Karpas-422 (cell line): ENCODE measurements around the gene USF2. TPM values are rescaled to one million over a fixed set of nuclear protein-coding genes. Genes with fewer than 3 reads are reported as not detected.

Experiments used
- DNase-seq: peaks from one replicate; pipeline ENCODE4 v3.0.0-alpha.2; 2015
- H2AFZ ChIP-seq: fragments of 200-600 bp; sonication (generic); 2 replicates; pipeline ENCODE4 v1.6.1; 2014; ENCODE audit warnings: antibody characterized with exemption, low read length, mixed read lengths
- H3K27ac ChIP-seq: fragments of 200-600 bp; sonication (generic); 2 replicates; pipeline ENCODE4 v1.5.1; 2014; ENCODE audit warnings: mild to moderate bottlenecking, low read length, moderate library complexity
- H3K27me3 ChIP-seq: fragments of 200-600 bp; sonication (generic); 2 replicates; pipeline ENCODE4 v1.6.1; 2014; ENCODE audit warnings: low read length, mixed read lengths
- H3K36me3 ChIP-seq: fragments of 200-600 bp; sonication (generic); 2 replicates; pipeline ENCODE4 v1.6.1; 2014; ENCODE audit warnings: low read length, mixed read lengths; ENCODE audit not compliant: insufficient read depth
- H3K4me1 ChIP-seq: fragments of 200-600 bp; sonication (generic); 2 replicates; pipeline ENCODE4 v1.6.1; 2014; ENCODE audit warnings: mild to moderate bottlenecking, low read length, mixed read lengths
- H3K4me2 ChIP-seq: fragments of 200-600 bp; sonication (generic); 2 replicates; pipeline ENCODE4 v1.6.1; 2014; ENCODE audit warnings: low read length, low read depth, mild to moderate bottlenecking; ENCODE audit not compliant: poor library complexity, severe bottlenecking
- H3K4me3 ChIP-seq: fragments of 200-600 bp; sonication (generic); 2 replicates; pipeline ENCODE4 v1.5.1; 2014; ENCODE audit warnings: mild to moderate bottlenecking, antibody characterized with exemption, low read length, mixed read lengths
- H3K79me2 ChIP-seq: fragments of 200-600 bp; sonication (generic); 2 replicates; pipeline ENCODE4 v1.6.1; 2014; ENCODE audit warnings: mild to moderate bottlenecking, low read length, mixed read lengths
- H3K9ac ChIP-seq: fragments of 200-600 bp; sonication (generic); 2 replicates; pipeline ENCODE4 v1.6.0; 2014; ENCODE audit warnings: low read length
- H3K9me2 ChIP-seq: fragments of 200-600 bp; sonication (generic), shearing (Covaris generic); replicated peaks from 2 replicates; pipeline ENCODE4 v1.6.0; 2014; ENCODE audit warnings: mild to moderate bottlenecking, low read length, moderate library complexity; ENCODE audit not compliant: insufficient read depth
- H3K9me3 ChIP-seq: fragments of 300-700, 200-600 bp; sonication (generic); 2 replicates; pipeline ENCODE4 v1.6.1; 2014; ENCODE audit warnings: low read length, mixed read lengths
- H4K20me1 ChIP-seq: fragments of 200-600 bp; sonication (generic); 2 replicates; pipeline ENCODE4 v1.6.1; 2014; ENCODE audit warnings: mild to moderate bottlenecking, antibody characterized with exemption, low read length, low read depth; ENCODE audit not compliant: insufficient read depth
- total RNA-seq: library from RNA; depleted of rRNA; stranded (reverse); fragments of >200 nt; shearing (Covaris generic); gene quantifications from 2 replicates; pipeline ENCODE4 v1.2.3, GENCODE V29; 2014; ENCODE audit warnings: low replicate concordance

USF2 gene
- total RNA-seq, 1 experiment from 2014 or later: 97.9 TPM

DNA sequence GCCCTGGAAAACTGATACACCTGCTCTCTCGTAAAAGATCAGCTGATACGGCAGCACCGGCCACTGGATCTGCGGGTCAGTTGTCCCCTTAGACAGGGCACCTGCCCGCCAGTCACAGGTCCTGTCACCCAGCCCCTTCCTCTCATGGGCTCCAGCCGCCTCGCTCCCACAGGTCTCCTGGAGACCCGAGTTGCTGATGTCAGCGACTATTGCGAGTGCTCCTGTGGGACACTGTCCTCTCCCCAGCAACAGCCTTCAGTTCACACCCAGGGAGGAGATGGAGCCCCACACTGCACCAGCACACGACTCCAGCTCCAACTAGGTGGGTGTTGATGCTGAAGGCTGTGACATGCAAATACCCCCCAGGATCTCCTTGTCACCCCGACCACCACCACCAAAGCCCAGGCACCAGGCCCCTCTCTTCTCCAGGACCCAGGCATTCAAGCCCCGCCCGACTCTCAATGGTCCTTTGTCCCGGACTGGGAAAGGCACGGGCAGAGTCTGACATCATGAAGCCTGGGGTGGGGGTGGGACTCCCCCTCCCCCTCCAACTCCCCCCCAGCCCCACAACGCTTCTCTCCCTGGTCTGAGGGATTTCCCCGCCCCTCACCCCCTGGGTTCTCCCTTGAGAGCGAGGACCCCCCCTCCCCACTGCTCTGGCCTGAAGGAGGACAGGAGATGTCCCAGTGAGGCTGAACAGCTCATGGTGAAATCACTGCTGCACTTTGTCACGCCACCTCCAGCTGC lies 21.8 kb downstream of the USF2 start:
- Histone ChIP-seq H3K27me3 (no peaks in the 10 kb centered on the region), H4K20me1 (no peaks in the 10 kb centered on the region), H3K36me3 (no peaks in the 10 kb centered on the region), H3K27ac (no peak overlapping the region), H2AFZ (no peak overlapping the region), H3K79me2 (no peaks in the 10 kb centered on the region), H3K4me1 (peaks cover 35% of the 10 kb centered on the region), H3K4me2 (no peak overlapping the region), H3K9ac (no peak overlapping the region), H3K4me3 (no peak overlapping the region), H3K9me3 (no peaks in the 10 kb centered on the region), H3K9me2 (no peaks in the 10 kb centered on the region)
- no peak for DNase-seq

DNA sequence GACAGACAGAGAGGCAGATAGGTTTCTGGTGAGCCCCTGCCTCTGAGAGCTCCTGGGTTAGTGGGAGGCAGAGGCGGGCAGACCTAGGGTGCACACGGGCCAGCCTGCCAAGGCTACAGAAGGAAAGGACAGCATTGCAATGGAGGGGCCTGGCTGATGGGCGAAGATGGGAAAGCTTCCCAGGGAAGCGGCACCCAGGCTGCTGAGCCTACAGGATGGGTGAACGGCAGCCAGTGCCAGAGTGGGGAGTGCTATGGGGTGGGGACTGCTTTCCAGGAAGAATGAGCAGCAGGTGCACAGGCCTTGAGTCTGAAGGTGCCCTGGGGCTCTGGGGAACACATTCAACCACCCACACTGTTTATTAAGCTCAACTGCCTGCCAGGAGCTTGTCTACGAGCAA lies 22.5 kb downstream of the USF2 start:
- H3K27me3 ChIP-seq: no peaks in the 10 kb centered on the region
- DNase-seq: no peak
- H3K4me1 ChIP-seq: peaks cover 42% of the 10 kb centered on the region
- H3K9me3 ChIP-seq: no peaks in the 10 kb centered on the region
- no peak overlapping the region for H3K4me3 ChIP-seq
- H3K9me2 ChIP-seq: no peaks in the 10 kb centered on the region
- no peak overlapping the region for H3K4me2 ChIP-seq
- no peak overlapping the region for H3K27ac ChIP-seq
- no peaks in the 10 kb centered on the region for H4K20me1 ChIP-seq
- no peaks in the 10 kb centered on the region for H3K36me3 ChIP-seq
- no peak overlapping the region for H3K9ac ChIP-seq
- no peak overlapping the region for H2AFZ ChIP-seq
- no peaks in the 10 kb centered on the region for H3K79me2 ChIP-seq

DNA sequence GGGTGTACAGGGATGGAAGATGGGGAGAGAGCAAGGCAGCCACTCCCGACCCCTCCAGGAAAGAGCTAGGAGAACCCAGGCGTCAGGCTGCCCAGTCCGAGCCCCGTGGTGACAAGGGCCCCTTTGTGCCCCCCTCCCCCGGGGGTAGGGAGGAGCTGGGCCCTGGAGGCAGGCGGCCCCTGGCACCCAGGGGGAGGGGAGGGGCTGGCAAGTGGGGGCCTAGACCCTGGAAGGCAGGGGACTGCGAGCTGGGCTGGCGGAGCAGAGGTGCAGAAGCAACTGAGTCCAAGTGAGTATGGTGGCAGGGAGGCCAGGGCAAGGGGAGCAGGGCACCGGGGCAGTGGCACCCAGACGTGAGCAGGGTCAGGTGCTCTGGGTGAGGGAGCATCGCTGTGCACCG lies 23.2 kb downstream of the USF2 start, which contains the start of gene MAG:
MAG (plus strand) TSS at position 246 of the 400 bp plus-strand sequence. CDS start 3,248 bp downstream, outside the sequence.
- no peaks in the 10 kb centered on the region for H3K27me3 ChIP-seq
- H3K9ac ChIP-seq: no peak within 1 kb of the TSS
- no peak within 1 kb of the TSS for H3K4me3 ChIP-seq
- H3K36me3 ChIP-seq: no peaks in the 10 kb centered on the region
- no peak within 1 kb of the TSS for H3K4me2 ChIP-seq
- H4K20me1 ChIP-seq: no peaks in the 10 kb centered on the region
- no peaks in the 10 kb centered on the region for H3K9me2 ChIP-seq
- no peak within 1 kb of the TSS for H3K27ac ChIP-seq
- no peak within 1 kb of the TSS for H2AFZ ChIP-seq
- no peaks in the 10 kb centered on the region for H3K9me3 ChIP-seq
- H3K4me1 ChIP-seq: peaks cover 48% of the 10 kb centered on the region
- DNase-seq: no peak
- H3K79me2 ChIP-seq: no peaks in the 10 kb centered on the region

DNA sequence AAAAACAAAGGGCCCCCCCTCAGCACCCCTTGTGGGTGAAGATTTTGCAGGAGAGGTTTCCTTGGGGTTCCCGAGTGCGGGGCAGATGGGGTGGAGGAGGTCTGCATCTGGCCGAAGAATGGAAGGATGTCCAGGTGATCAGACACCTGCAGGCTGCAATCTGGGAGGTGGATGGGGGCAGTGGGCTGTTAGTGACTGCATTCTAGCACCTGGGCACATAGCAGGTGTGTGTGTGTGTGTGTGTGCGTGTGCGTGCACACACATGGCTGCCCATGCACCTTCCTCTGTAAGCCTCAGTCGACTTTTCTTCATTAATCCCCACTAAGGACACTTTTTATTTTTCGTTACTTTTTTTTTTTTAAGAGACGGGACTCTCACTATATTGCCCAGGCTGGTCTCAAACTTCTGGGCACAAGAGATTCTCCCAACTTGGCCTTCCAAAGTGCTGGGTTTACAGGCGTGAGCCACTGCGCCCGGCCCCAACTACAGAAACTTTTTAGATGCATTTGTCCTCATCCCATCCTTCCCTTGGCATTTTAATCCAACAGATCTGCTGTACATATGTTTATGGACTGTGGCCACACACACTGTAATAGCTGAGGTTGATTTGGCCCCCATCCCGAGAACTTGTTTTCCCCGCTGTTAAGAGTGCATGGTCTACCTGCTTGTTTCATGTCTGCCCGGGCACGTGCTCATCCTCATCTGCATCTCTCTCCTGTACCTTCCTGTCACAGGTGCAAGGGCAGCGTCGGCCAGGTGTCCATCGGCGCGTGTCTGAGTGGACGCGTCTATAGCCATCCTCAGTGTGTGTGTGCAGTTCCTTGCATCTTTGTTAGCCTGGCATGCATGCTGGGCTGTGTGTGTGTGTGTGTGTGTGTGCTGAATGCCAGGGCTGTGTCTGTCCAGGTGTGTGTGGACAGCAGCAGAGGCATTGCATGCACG lies 23.9 kb downstream of the USF2 start:
- H3K79me2 ChIP-seq: no peaks in the 10 kb centered on the region
- H3K36me3 ChIP-seq: no peaks in the 10 kb centered on the region
- H3K9ac ChIP-seq: no peak overlapping the region
- H3K27me3 ChIP-seq: no peaks in the 10 kb centered on the region
- no peaks in the 10 kb centered on the region for H4K20me1 ChIP-seq
- peaks cover 55% of the 10 kb centered on the region for H3K4me1 ChIP-seq
- no peak overlapping the region for H3K27ac ChIP-seq
- no peaks in the 10 kb centered on the region for H3K9me3 ChIP-seq
- H3K4me2 ChIP-seq: no peak overlapping the region
- no peak for DNase-seq
- no peak overlapping the region for H3K4me3 ChIP-seq
- H2AFZ ChIP-seq: no peak overlapping the region
- no peaks in the 10 kb centered on the region for H3K9me2 ChIP-seq

DNA sequence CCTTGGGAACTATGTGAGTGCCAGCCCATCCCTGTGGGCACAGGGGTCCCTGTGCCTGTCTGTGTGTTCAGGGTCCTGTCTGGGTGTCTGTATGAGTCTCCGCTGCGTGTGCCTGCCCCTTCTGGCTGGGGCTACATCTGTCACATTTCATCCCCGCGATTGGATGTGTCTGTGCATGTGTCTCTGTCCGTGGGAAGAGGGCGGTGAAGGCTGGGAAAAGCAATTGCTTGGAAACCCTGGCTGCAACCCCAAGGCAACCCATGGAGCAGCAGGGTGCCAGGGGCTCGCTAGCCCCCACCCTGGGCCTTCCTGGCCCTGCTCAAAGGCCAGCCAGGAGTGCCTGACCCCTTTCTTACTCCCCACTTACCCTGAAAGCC lies 24.6 kb downstream of the USF2 start:
- Histone ChIP-seq H3K9ac (no peak overlapping the region), H3K4me2 (no peak overlapping the region), H2AFZ (no peak overlapping the region), H3K27ac (no peak overlapping the region), H3K36me3 (no peaks in the 10 kb centered on the region), H3K4me3 (no peak overlapping the region), H3K79me2 (no peaks in the 10 kb centered on the region), H4K20me1 (no peaks in the 10 kb centered on the region), H3K9me3 (no peaks in the 10 kb centered on the region), H3K9me2 (no peaks in the 10 kb centered on the region), H3K27me3 (no peaks in the 10 kb centered on the region), H3K4me1 (peaks cover 55% of the 10 kb centered on the region)
- no peak for DNase-seq

DNA sequence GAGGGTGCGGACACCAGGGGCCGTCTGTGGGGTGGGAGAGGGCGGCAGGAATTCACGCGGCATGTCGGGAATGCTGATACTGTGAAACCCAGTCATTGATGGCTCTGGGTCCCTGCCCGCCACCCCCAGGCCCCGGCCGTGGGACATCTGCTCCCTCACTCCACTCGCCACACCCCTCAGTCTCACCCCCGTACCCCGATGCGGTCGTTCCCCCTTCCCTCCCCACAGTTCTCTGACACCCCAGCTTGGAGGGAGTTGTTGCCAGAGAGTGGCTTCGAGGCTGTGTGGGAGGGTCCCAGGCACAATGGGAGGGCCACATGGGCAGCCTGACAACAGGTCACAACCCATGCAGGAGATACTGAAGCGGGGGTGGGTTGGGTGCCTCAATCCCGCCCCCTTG lies 25.0 kb downstream of the USF2 start:
- Histone ChIP-seq H3K4me1 (peaks cover 55% of the 10 kb centered on the region), H2AFZ (no peak overlapping the region), H3K36me3 (no peaks in the 10 kb centered on the region), H3K27ac (no peak overlapping the region), H4K20me1 (no peaks in the 10 kb centered on the region), H3K4me2 (no peak overlapping the region), H3K9me3 (no peaks in the 10 kb centered on the region), H3K4me3 (no peak overlapping the region), H3K9ac (no peak overlapping the region), H3K27me3 (no peaks in the 10 kb centered on the region), H3K9me2 (no peaks in the 10 kb centered on the region), H3K79me2 (no peaks in the 10 kb centered on the region)
- DNase-seq: no peak

DNA sequence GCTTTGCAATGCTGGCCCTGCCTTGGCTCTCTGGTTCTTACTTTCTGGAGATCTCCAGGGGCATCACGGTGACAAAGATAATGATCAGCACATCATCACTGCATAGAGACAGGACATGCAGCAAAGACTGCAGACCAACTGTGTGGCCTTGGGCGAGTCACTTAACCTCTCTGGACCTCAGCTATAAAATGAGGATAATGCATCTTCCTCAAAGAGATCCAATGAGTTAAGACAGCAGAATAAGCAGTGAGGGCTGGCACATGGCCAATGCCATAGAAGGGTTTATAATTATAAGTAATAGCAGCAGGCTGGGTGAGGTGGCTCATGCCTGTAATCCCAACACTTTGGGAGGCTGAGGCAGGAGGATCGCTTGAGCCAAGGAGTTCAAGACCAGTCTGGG lies 25.6 kb downstream of the USF2 start:
- Histone ChIP-seq H3K27me3 (no peaks in the 10 kb centered on the region), H3K9me2 (no peaks in the 10 kb centered on the region), H3K27ac (no peak overlapping the region), H4K20me1 (no peaks in the 10 kb centered on the region), H3K79me2 (no peaks in the 10 kb centered on the region), H3K36me3 (no peaks in the 10 kb centered on the region), H2AFZ (no peak overlapping the region), H3K9me3 (no peaks in the 10 kb centered on the region), H3K4me3 (no peak overlapping the region), H3K4me1 (peaks cover 55% of the 10 kb centered on the region), H3K9ac (no peak overlapping the region), H3K4me2 (no peak overlapping the region)
- DNase-seq: no peak
